B cell (primary cell): ENCODE data around the gene AFF2. TPM values are rescaled to one million over a fixed set of nuclear protein-coding genes. Genes with fewer than 3 reads are reported as not detected.

Experiments used
- ATAC-seq: fragments of 200-7000 bp; cut with Tn5 transposase; one replicate; pipeline ENCODE4 v1.10.0; 2021; ENCODE audit warnings: low read depth, mild to moderate bottlenecking, moderate number of reproducible peaks, moderate library complexity
- CTCF ChIA-PET: fragments of 350-600 bp; sonication (Branson Sonifier 250); formaldehyde crosslinking; loops from one replicate; lab custom pipeline; 2021; ENCODE audit warnings: antibody characterized with exemption, inconsistent platforms; lab: Charles Lee
- POLR2A ChIA-PET: fragments of 350-600 bp; sonication (Branson Sonifier 250); formaldehyde crosslinking; loops from one replicate; lab custom pipeline; 2021; ENCODE audit warnings: antibody characterized with exemption; lab: Charles Lee
- DNase-seq: peaks from one replicate; pipeline ENCODE4 v3.0.0; 2013
- H2AFZ ChIP-seq: 2 replicates; pipeline ENCODE4 v1.6.1; 2012; ENCODE audit warnings: mild to moderate bottlenecking, low read depth, low read length; ENCODE audit not compliant: insufficient read depth, poor library complexity, severe bottlenecking
- H3K27ac ChIP-seq, 2 donors: 1 replicate in 1 of 2; 2 replicates in 1 of 2; pipeline ENCODE4 v1.5.1; 2012 to 2013; ENCODE audit warnings: low read length in 2 of 2, mild to moderate bottlenecking in 2 of 2, moderate library complexity in 1 of 2
- H3K27me3 ChIP-seq, 4 experiments: fragments of 200-600 bp in 1 of 4; sonication (generic) in 1 of 4; replicated peaks in 1 of 4; 1 replicate in 2 of 4; 2 replicates in 2 of 4; pipeline versions ENCODE4 v1.6.1 to v1.7.0; 2013 to 2016; ENCODE audit warnings: low read length in 3 of 4, mild to moderate bottlenecking in 2 of 4, mixed read lengths in 1 of 4, moderate library complexity in 1 of 4; ENCODE audit not compliant: insufficient read depth in 4 of 4, control insufficient read depth in 3 of 4; ENCODE audit errors: control extremely low read depth in 1 of 4
- H3K36me3 ChIP-seq, 2 experiments: replicated peaks in 1 of 2; 1 replicate in 1 of 2; 2 replicates in 1 of 2; pipeline versions ENCODE4 v1.6.1 to v1.7.1; 2013; ENCODE audit warnings: low read length in 1 of 2; ENCODE audit not compliant: insufficient read depth in 2 of 2, control insufficient read depth in 1 of 2; ENCODE audit errors: control extremely low read depth in 1 of 2, extremely low read depth in 1 of 2
- H3K4me1 ChIP-seq, 2 donors: fragments of 200-600 bp in 1 of 2; sonication (generic) in 1 of 2; 1 replicate in 1 of 2; 2 replicates in 1 of 2; pipeline versions ENCODE4 v1.5.1 to v1.6.1; 2013 to 2017; ENCODE audit warnings: low read length in 2 of 2; ENCODE audit not compliant: control insufficient read depth in 2 of 2, insufficient read depth in 2 of 2
- H3K4me2 ChIP-seq: replicated peaks from 2 replicates; pipeline ENCODE3; 2012; ENCODE audit warnings: mild to moderate bottlenecking, low read depth, low read length; ENCODE audit not compliant: poor library complexity, severe bottlenecking
- H3K4me3 ChIP-seq, 5 experiments: fragments of 200-600 bp in 1 of 5; sonication (generic) in 1 of 5; 1 replicate in 3 of 5; 2 replicates in 2 of 5; pipeline versions ENCODE4 v1.5.1 to v1.7.0; 2011 to 2016; ENCODE audit warnings: low read length in 4 of 5, mild to moderate bottlenecking in 4 of 5, low read depth in 2 of 5, control low read depth in 1 of 5, moderate library complexity in 1 of 5; ENCODE audit not compliant: insufficient read depth in 1 of 5; ENCODE audit errors: control extremely low read depth in 1 of 5, extremely low read depth in 1 of 5
- H3K79me2 ChIP-seq: fragments of 200-600 bp; sonication (generic); one replicate; pipeline ENCODE4 v1.6.0; 2016; ENCODE audit warnings: low read length; ENCODE audit not compliant: control insufficient read depth, insufficient read depth
- H3K9ac ChIP-seq: fragments of 200-600 bp; sonication (generic); 2 replicates; pipeline ENCODE4 v1.6.1; 2017; ENCODE audit warnings: mild to moderate bottlenecking, low read length, moderate library complexity
- H3K9me3 ChIP-seq, 3 donors: one replicate each; pipeline versions ENCODE4 v1.6.1 to v1.7.1; 2013; ENCODE audit warnings: low read length in 2 of 3; ENCODE audit not compliant: control insufficient read depth in 2 of 3, insufficient read depth in 1 of 3; ENCODE audit errors: control extremely low read depth in 1 of 3
- H4K20me1 ChIP-seq: 2 replicates; pipeline ENCODE4 v1.6.0; 2012; ENCODE audit warnings: mild to moderate bottlenecking, low read length; ENCODE audit not compliant: insufficient read depth, control insufficient read depth, poor library complexity, severe bottlenecking
- H3K27ac Mint-ChIP-seq: one replicate; pipeline ENCODE4 v1.8.0; 2021; ENCODE audit warnings: mixed read lengths
- H3K27me3 Mint-ChIP-seq: one replicate; pipeline ENCODE4 v1.8.0; 2021; ENCODE audit warnings: mixed read lengths
- H3K4me1 Mint-ChIP-seq: one replicate; pipeline ENCODE4 v1.8.0; 2021; ENCODE audit warnings: mixed read lengths
- H3K4me3 Mint-ChIP-seq: one replicate; pipeline ENCODE4 v1.8.0; 2021; ENCODE audit warnings: mixed read lengths
- H3K9me3 Mint-ChIP-seq: one replicate; pipeline ENCODE4 v1.8.0; 2022; ENCODE audit warnings: mixed read lengths; ENCODE audit not compliant: insufficient read depth
- EZH2 ChIP-seq: IDR thresholded peaks from 2 replicates; pipeline ENCODE4 v1.6.1; 2012; ENCODE audit warnings: borderline replicate concordance, low read depth, mild to moderate bottlenecking, moderate library complexity, low read length; ENCODE audit not compliant: insufficient read depth, poor library complexity, severe bottlenecking
- WGBS: methylation state at CpG from one replicate; pipeline ENCODE4 v1.1.5; 2013; ENCODE audit warnings: missing lambda C conversion rate; ENCODE audit not compliant: insufficient coverage; 5-methylcytosine and 5-hydroxymethylcytosine counted together
- intact Hi-C: fragments of 100-400 bp; cut with micrococcal nuclease; formaldehyde crosslinking; loops from one replicate; pipeline ENCODE4 v1.10.0; 2022
- polyA plus RNA-seq: library from polyadenylated mRNA; depleted of rRNA; stranded (reverse); fragments of >200 nt; gene quantifications from 2 replicates; pipeline ENCODE4 v1.2.3, GENCODE V29; 2012
- total RNA-seq, 2 donors: library from RNA; stranded (reverse); fragments of 120-200 nt in 1 of 2; gene quantifications; 1 replicate in 1 of 2; 2 replicates in 1 of 2; pipeline versions ENCODE4 v1.2.3 to v1.2.4, GENCODE V29; 2013 to 2022
- TF ChIP-seq, protein P1 (sequence below): fragments of 200-600 bp; IDR thresholded peaks from one replicate; pipeline ENCODE4 v1.8.0; 2022; ENCODE audit warnings: antibody characterized with exemption, mild to moderate bottlenecking

Gene AFF2
- total and polyA plus RNA-seq, 2 donors (not counting 1 experiment from before 2014, with no cell fraction given): 0.06 to 12.0 TPM

- intact Hi-C loops: no loop called here
- Histone ChIP-seq H4K20me1 (no peaks in the 10 kb centered on the region), H3K79me2 (no peaks in the 10 kb centered on the region), H3K4me3 (no peak overlapping the region), H3K36me3 (no peaks in the 10 kb centered on the region), H3K9ac (no peak overlapping the region), H3K27ac (no peak overlapping the region), H3K27me3 (no peaks in the 10 kb centered on the region), H2AFZ (no peak overlapping the region), H3K9me3 (no peaks in the 10 kb centered on the region), H3K4me2 (no peak overlapping the region), H3K4me1 (no peaks in the 10 kb centered on the region)
- TF ChIP-seq, protein P1, sequence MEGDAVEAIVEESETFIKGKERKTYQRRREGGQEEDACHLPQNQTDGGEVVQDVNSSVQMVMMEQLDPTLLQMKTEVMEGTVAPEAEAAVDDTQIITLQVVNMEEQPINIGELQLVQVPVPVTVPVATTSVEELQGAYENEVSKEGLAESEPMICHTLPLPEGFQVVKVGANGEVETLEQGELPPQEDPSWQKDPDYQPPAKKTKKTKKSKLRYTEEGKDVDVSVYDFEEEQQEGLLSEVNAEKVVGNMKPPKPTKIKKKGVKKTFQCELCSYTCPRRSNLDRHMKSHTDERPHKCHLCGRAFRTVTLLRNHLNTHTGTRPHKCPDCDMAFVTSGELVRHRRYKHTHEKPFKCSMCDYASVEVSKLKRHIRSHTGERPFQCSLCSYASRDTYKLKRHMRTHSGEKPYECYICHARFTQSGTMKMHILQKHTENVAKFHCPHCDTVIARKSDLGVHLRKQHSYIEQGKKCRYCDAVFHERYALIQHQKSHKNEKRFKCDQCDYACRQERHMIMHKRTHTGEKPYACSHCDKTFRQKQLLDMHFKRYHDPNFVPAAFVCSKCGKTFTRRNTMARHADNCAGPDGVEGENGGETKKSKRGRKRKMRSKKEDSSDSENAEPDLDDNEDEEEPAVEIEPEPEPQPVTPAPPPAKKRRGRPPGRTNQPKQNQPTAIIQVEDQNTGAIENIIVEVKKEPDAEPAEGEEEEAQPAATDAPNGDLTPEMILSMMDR: no peak
- TF ChIP-seq EZH2: no peak
- no peaks in the 10 kb centered on the region for H3K9me3 Mint-ChIP-seq
- H3K27me3 Mint-ChIP-seq: no peaks in the 10 kb centered on the region
- DNase-seq (no peak), ATAC-seq (no peak)
- WGBS: 88% methylated on average over 1 of the region's 2 CpGs
- no peak overlapping the region for H3K27ac Mint-ChIP-seq
- no peak overlapping the region for H3K4me3 Mint-ChIP-seq
- ChIA-PET CTCF (no interaction called here), POLR2A (no interaction called here)
- H3K4me1 Mint-ChIP-seq: peaks cover 10% of the 10 kb centered on the region
These were observed 283.7 kb downstream of the AFF2 start for GRCh38 chrX:148784137-148784536.

GRCh38 chrX:148784856-148785255 lies 284.4 kb downstream of the AFF2 start:
- Mint-ChIP-seq H3K27me3 (no peaks in the 10 kb centered on the region), H3K4me1 (peaks cover 10% of the 10 kb centered on the region), H3K4me3 (peak overlapping the region; percentile 66), H3K9me3 (no peaks in the 10 kb centered on the region), H3K27ac (peak overlapping the region; percentile 26)
- POLR2A ChIA-PET: no interaction called here
- WGBS: 80% methylated on average over 2 of the region's 9 CpGs
- DNase-seq: peak; percentile 18
- H3K9me3 ChIP-seq: no peaks in the 10 kb centered on the region
- H4K20me1 ChIP-seq: no peaks in the 10 kb centered on the region
- no peak overlapping the region for H3K27ac ChIP-seq
- CTCF ChIA-PET: no interaction called here
- no peak for TF ChIP-seq EZH2
- TF ChIP-seq, protein P1: no peak
- no peaks in the 10 kb centered on the region for H3K27me3 ChIP-seq
- H3K4me3 ChIP-seq: no peak overlapping the region
- H3K9ac ChIP-seq: no peak overlapping the region
- no peak overlapping the region for H2AFZ ChIP-seq
- H3K4me1 ChIP-seq: no peaks in the 10 kb centered on the region
- H3K4me2 ChIP-seq: no peak overlapping the region
- ATAC-seq: peak; percentile 64
- no peaks in the 10 kb centered on the region for H3K79me2 ChIP-seq
- intact Hi-C loops: no loop called here
- no peaks in the 10 kb centered on the region for H3K36me3 ChIP-seq
